WTC11 (cell line): Measurements from ENCODE around the gene METTL23. TPM values are rescaled to one million over a fixed set of nuclear protein-coding genes. Genes with fewer than 3 reads are reported as not detected.
A peak's percentile ranks its signal among the peaks of the same experiment; 100 is the strongest.

ENCODE experiments used
- ATF1 ChIP-seq: sonication (generic); formaldehyde crosslinking; IDR thresholded peaks from 2 replicates; pipeline ENCODE4 v1.8.1; 2023; ENCODE audit warnings: mild to moderate bottlenecking, moderate library complexity, missing genetic modification reagents
- CBFB ChIP-seq: sonication (generic); formaldehyde crosslinking; IDR thresholded peaks from 2 replicates; pipeline ENCODE4 v1.8.1; 2022; ENCODE audit warnings: mild to moderate bottlenecking, low read depth, missing genetic modification reagents
- E2F1 ChIP-seq: sonication (generic); formaldehyde crosslinking; IDR thresholded peaks from 2 replicates; pipeline ENCODE4 v1.8.0; 2022; ENCODE audit warnings: mild to moderate bottlenecking, missing genetic modification reagents
- E2F4 ChIP-seq: sonication (generic); formaldehyde crosslinking; IDR thresholded peaks from 2 replicates; pipeline ENCODE4 v1.8.1; 2022; ENCODE audit warnings: low read depth, mild to moderate bottlenecking, moderate library complexity, missing genetic modification reagents, borderline replicate concordance
- E2F5 ChIP-seq: sonication (generic); formaldehyde crosslinking; IDR thresholded peaks from 2 replicates; pipeline ENCODE4 v1.8.1; 2022; ENCODE audit warnings: mild to moderate bottlenecking, moderate library complexity, missing genetic modification reagents
- FOXP1 ChIP-seq: sonication (generic); formaldehyde crosslinking; IDR thresholded peaks from 2 replicates; pipeline ENCODE4 v1.8.0; 2022; ENCODE audit warnings: missing genetic modification reagents, mild to moderate bottlenecking, moderate library complexity, borderline replicate concordance
- GRHL2 ChIP-seq: fragments of 250-450 bp; sonication (Bioruptor Pico); IDR thresholded peaks from 2 replicates; pipeline ENCODE4 v1.8.0; 2022; ENCODE audit warnings: mild to moderate bottlenecking, moderate library complexity; ENCODE audit not compliant: insufficient replicate concordance, severe bottlenecking
- HMGXB4 ChIP-seq: sonication (generic); formaldehyde crosslinking; IDR thresholded peaks from 2 replicates; pipeline ENCODE4 v1.8.1; 2023; ENCODE audit warnings: mild to moderate bottlenecking, moderate library complexity, missing genetic modification reagents
- MAX ChIP-seq: sonication (generic); formaldehyde crosslinking; IDR thresholded peaks from 2 replicates; pipeline ENCODE4 v1.8.0; 2022; ENCODE audit warnings: mild to moderate bottlenecking, missing genetic modification reagents
- MLX ChIP-seq: sonication (generic); formaldehyde crosslinking; IDR thresholded peaks from 2 replicates; pipeline ENCODE4 v1.8.1; 2023; ENCODE audit warnings: mild to moderate bottlenecking, missing genetic modification reagents, moderate library complexity
- NFATC4 ChIP-seq: fragments of 250-450 bp; sonication (Bioruptor Pico); IDR thresholded peaks from 2 replicates; pipeline ENCODE4 v1.9.0; 2021; ENCODE audit warnings: mild to moderate bottlenecking
- NFE2L1 ChIP-seq: sonication (generic); formaldehyde crosslinking; IDR thresholded peaks from 2 replicates; pipeline ENCODE4 v1.8.1; 2023; ENCODE audit warnings: missing genetic modification reagents
- NR1H2 ChIP-seq: sonication (generic); formaldehyde crosslinking; IDR thresholded peaks from 2 replicates; pipeline ENCODE4 v1.9.0; 2021; ENCODE audit warnings: mild to moderate bottlenecking, moderate library complexity, missing genetic modification reagents
- NR2C2 ChIP-seq: sonication (generic); formaldehyde crosslinking; IDR thresholded peaks from 2 replicates; pipeline ENCODE4 v1.8.0; 2022; ENCODE audit warnings: mild to moderate bottlenecking, missing genetic modification reagents
- NR3C1 ChIP-seq: sonication (generic); formaldehyde crosslinking; conservative IDR thresholded peaks from 2 replicates; pipeline ENCODE4 v1.8.1; 2023; ENCODE audit warnings: low read depth, mild to moderate bottlenecking, missing genetic modification reagents
- PRRX2 ChIP-seq: fragments of 250-450 bp; sonication (Bioruptor Pico); IDR thresholded peaks from 2 replicates; pipeline ENCODE4 v1.8.0; 2021; ENCODE audit warnings: mild to moderate bottlenecking
- RORB ChIP-seq: fragments of 250-450 bp; sonication (Bioruptor Pico); IDR thresholded peaks from 2 replicates; pipeline ENCODE4 v1.9.0; 2021; ENCODE audit warnings: mild to moderate bottlenecking
- SMAD3 ChIP-seq: sonication (generic); formaldehyde crosslinking; IDR thresholded peaks from 2 replicates; pipeline ENCODE4 v1.8.0; 2022; ENCODE audit warnings: missing genetic modification reagents, mild to moderate bottlenecking, borderline replicate concordance
- SOX15 ChIP-seq: fragments of 250-450 bp; sonication (Bioruptor Pico); IDR thresholded peaks from 2 replicates; pipeline ENCODE4 v1.9.0; 2021; ENCODE audit warnings: mild to moderate bottlenecking
- STAT6 ChIP-seq: sonication (generic); formaldehyde crosslinking; conservative IDR thresholded peaks from 2 replicates; pipeline ENCODE4 v1.8.1; 2023; ENCODE audit warnings: mild to moderate bottlenecking, low read depth, missing genetic modification reagents, moderate library complexity
- TCF7 ChIP-seq: sonication (generic); formaldehyde crosslinking; IDR thresholded peaks from 2 replicates; pipeline ENCODE4 v1.8.0; 2022; ENCODE audit warnings: mild to moderate bottlenecking, low read depth, missing genetic modification reagents, moderate library complexity
- USF2 ChIP-seq: sonication (generic); formaldehyde crosslinking; IDR thresholded peaks from 2 replicates; pipeline ENCODE4 v1.8.1; 2023; ENCODE audit warnings: mild to moderate bottlenecking, missing genetic modification reagents, moderate library complexity
- ZNF121 ChIP-seq: sonication (generic); formaldehyde crosslinking; IDR thresholded peaks from 2 replicates; pipeline ENCODE4 v1.8.0; 2023; ENCODE audit warnings: missing genetic modification reagents
- ZNF219 ChIP-seq: sonication (generic); formaldehyde crosslinking; IDR thresholded peaks from 2 replicates; pipeline ENCODE4 v1.8.0; 2023; ENCODE audit warnings: missing genetic modification reagents, mild to moderate bottlenecking, borderline replicate concordance
- ZNF232 ChIP-seq: sonication (generic); formaldehyde crosslinking; IDR thresholded peaks from 2 replicates; pipeline ENCODE4 v1.8.0; 2022; ENCODE audit warnings: mild to moderate bottlenecking, missing genetic modification reagents
- ZNF263 ChIP-seq: sonication (generic); formaldehyde crosslinking; IDR thresholded peaks from 2 replicates; pipeline ENCODE4 v1.8.1; 2022; ENCODE audit warnings: low read depth, mild to moderate bottlenecking, moderate library complexity, missing genetic modification reagents
- ZNF281 ChIP-seq: sonication (generic); formaldehyde crosslinking; IDR thresholded peaks from 2 replicates; pipeline ENCODE4 v1.8.0; 2023; ENCODE audit warnings: mild to moderate bottlenecking, missing genetic modification reagents
- ZNF416 ChIP-seq: fragments of 250-450 bp; sonication (Bioruptor Pico); IDR thresholded peaks from 2 replicates; pipeline ENCODE4 v1.9.0; 2021; ENCODE audit warnings: mild to moderate bottlenecking, inconsistent platforms
- ZNF423 ChIP-seq: fragments of 250-450 bp; sonication (Bioruptor Pico); IDR thresholded peaks from 2 replicates; pipeline ENCODE4 v2.1.2; 2022; ENCODE audit warnings: mild to moderate bottlenecking, moderate library complexity
- total RNA-seq: library from RNA; stranded (reverse); gene quantifications from 3 replicates; pipeline ENCODE4 v1.2.3, GENCODE V29; 2021

METTL23 gene
- total RNA-seq, 1 experiment from 2014 or later = 48.5 TPM

GRCh38 chr17:76726231-76726775, 336 bp upstream of the METTL23 start, which contains the start of gene JMJD6 (continued):
- no peak for TF ChIP-seq USF2 (CRISPR knock-in tag)
- TF ChIP-seq FOXP1 (CRISPR knock-in tag) = peak; percentile 51; the same call in 1 of the 2 replicates
- no peak for TF ChIP-seq E2F4 (CRISPR knock-in tag)
- no peak for TF ChIP-seq NR2C2
- no peak for TF ChIP-seq RORB (CRISPR knock-in tag)
- no peak for TF ChIP-seq STAT6 (CRISPR knock-in tag)
- no peak; the same call in 1 of the 2 replicates for TF ChIP-seq SMAD3 (CRISPR knock-in tag)
- no peak for TF ChIP-seq ZNF416 (CRISPR knock-in tag)
- TF ChIP-seq ZNF121 (CRISPR knock-in tag) = no peak
- peak; percentile 1 for TF ChIP-seq MAX (CRISPR knock-in tag)
- no peak for TF ChIP-seq SOX15 (CRISPR knock-in tag)
- no peak for TF ChIP-seq E2F5
- TF ChIP-seq HMGXB4 (CRISPR knock-in tag) = no peak
- no peak for TF ChIP-seq TCF7 (CRISPR knock-in tag)
- TF ChIP-seq ATF1 (CRISPR knock-in tag) = no peak
- TF ChIP-seq ZNF423 (CRISPR knock-in tag) = no peak
- TF ChIP-seq NR1H2 (CRISPR knock-in tag) = no peak
- no peak for TF ChIP-seq CBFB (CRISPR knock-in tag)
- TF ChIP-seq PRRX2 (CRISPR knock-in tag) = no peak
- no peak for TF ChIP-seq ZNF263 (CRISPR knock-in tag)
- no peak for TF ChIP-seq ZNF281 (CRISPR knock-in tag)
- TF ChIP-seq ZNF219 (CRISPR knock-in tag) = no peak
- no peak for TF ChIP-seq GRHL2 (CRISPR knock-in tag)
- TF ChIP-seq NR3C1 = no peak
- TF ChIP-seq MLX = no peak
- TF ChIP-seq NFE2L1 (CRISPR knock-in tag) = no peak
- no peak for TF ChIP-seq NFATC4 (CRISPR knock-in tag)
- TF ChIP-seq E2F1 = no peak
- no peak; the same call in 1 of the 2 replicates for TF ChIP-seq ZNF232
